Thyroid gland (tissue), 4 donors: ENCODE results near the gene C19orf53. TPM values are rescaled to one million over a fixed set of nuclear protein-coding genes. Genes with fewer than 3 reads are reported as not detected.
A peak's percentile ranks its signal among the peaks of the same experiment; 100 is the strongest.
"Not testable (repeated sequence)": the region's sequence is repeated elsewhere in the genome, so short reads cannot be mapped to it uniquely, and the experiment has no call there.

Experiments
- DNase-seq, 2 donors: peaks; one replicate each; pipeline ENCODE4 v3.0.0-alpha.2; 2019
- H3K27ac ChIP-seq, 3 donors: fragments of 200-600 bp; sonication (generic); 1 replicate in 2 of 3; 2 replicates in 1 of 3; pipeline ENCODE4 v1.5.1; 2016 to 2019; ENCODE audit warnings: mild to moderate bottlenecking in 1 of 3, moderate library complexity in 1 of 3
- H3K27me3 ChIP-seq: fragments of 200-600 bp; sonication (generic); one replicate; pipeline ENCODE4 v1.5.1; 2019
- H3K36me3 ChIP-seq, 2 donors: fragments of 200-600 bp; sonication (generic); one replicate each; pipeline ENCODE4 v1.5.1; 2016 to 2019
- H3K4me1 ChIP-seq, 2 donors: fragments of 200-600 bp; sonication (generic); one replicate each; pipeline ENCODE4 v1.5.1; 2017 to 2019
- H3K4me3 ChIP-seq, 3 donors: fragments of 200-600 bp; sonication (generic); replicated peaks in 1 of 3; 1 replicate in 2 of 3; 2 replicates in 1 of 3; pipeline ENCODE4 v1.5.1; 2016; ENCODE audit warnings: mild to moderate bottlenecking in 1 of 3
- H3K9me3 ChIP-seq: fragments of 200-600 bp; sonication (generic); one replicate; pipeline ENCODE4 v1.5.1; 2017
- POLR2A ChIP-seq, 2 donors: fragments of 450-650 bp; IDR thresholded peaks; one replicate each; pipeline ENCODE4 v1.6.1; 2017; ENCODE audit warnings: antibody characterized with exemption in 2 of 2, mild to moderate bottlenecking in 2 of 2, moderate library complexity in 1 of 2
- WGBS, 2 donors: methylation state at CpG; one replicate each; pipeline ENCODE4 v1.1.5; 2017; 5-methylcytosine and 5-hydroxymethylcytosine counted together
- intact Hi-C: fragments of 100-400 bp; cut with DNase I; formaldehyde crosslinking; loops from one replicate; pipeline ENCODE4 v1.15.1; 2023
- total RNA-seq, 4 donors: library from RNA; depleted of rRNA; stranded (reverse); fragments of >200 nt; gene quantifications; one replicate each; pipeline ENCODE4 v1.2.3, GENCODE V29; 2016
- TF ChIP-seq, protein P1 (sequence below), 6 experiments: fragments of 200-600 bp in 3 of 6; fragments of 450-650 bp in 3 of 6; sonication (generic) in 3 of 6; IDR thresholded peaks; one replicate each; pipeline ENCODE4 v1.5.1; 2016 to 2019; ENCODE audit warnings: antibody characterized with exemption in 6 of 6, mild to moderate bottlenecking in 2 of 6, inconsistent platforms in 1 of 6, moderate library complexity in 1 of 6

C19orf53 gene
- total RNA-seq, 4 donors from 2014 or later: 50.2 to 191 (median 139) TPM

DNA sequence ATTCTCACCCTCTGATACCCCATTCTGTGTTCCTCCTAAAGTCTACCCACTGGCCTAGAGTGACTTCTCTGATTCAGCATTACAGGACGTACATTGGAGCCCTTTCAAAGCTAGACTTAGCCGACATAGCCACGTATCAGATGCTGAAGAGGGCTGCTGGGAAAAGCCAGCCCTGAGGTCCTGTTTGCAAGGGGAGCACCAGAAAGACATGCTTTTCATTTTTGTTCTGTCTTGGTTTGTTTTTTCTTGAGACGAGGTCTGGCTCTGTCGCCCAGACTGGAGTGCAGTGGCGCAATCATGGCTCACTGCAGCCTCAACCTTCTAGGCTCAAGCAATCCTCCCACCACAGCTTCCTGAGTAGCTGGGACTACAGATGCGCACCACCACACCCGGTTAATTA is 14.7 kb downstream of the C19orf53 start:
- H3K27me3 ChIP-seq: no peaks in the 10 kb centered on the region
- H3K4me3 ChIP-seq: no peak overlapping the region
- H3K4me1 ChIP-seq: peaks cover 0 to 19% of the 10 kb centered on the region in 2 donors
- no peak for TF ChIP-seq POLR2A (IDR thresholded peaks at IDR 0.05)
- TF ChIP-seq, protein P1, sequence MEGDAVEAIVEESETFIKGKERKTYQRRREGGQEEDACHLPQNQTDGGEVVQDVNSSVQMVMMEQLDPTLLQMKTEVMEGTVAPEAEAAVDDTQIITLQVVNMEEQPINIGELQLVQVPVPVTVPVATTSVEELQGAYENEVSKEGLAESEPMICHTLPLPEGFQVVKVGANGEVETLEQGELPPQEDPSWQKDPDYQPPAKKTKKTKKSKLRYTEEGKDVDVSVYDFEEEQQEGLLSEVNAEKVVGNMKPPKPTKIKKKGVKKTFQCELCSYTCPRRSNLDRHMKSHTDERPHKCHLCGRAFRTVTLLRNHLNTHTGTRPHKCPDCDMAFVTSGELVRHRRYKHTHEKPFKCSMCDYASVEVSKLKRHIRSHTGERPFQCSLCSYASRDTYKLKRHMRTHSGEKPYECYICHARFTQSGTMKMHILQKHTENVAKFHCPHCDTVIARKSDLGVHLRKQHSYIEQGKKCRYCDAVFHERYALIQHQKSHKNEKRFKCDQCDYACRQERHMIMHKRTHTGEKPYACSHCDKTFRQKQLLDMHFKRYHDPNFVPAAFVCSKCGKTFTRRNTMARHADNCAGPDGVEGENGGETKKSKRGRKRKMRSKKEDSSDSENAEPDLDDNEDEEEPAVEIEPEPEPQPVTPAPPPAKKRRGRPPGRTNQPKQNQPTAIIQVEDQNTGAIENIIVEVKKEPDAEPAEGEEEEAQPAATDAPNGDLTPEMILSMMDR (IDR thresholded peaks at IDR 0.05): no peak
- peak overlapping the region in 2 of 3 donors; percentile 12 to 73 for H3K27ac ChIP-seq
- no peaks in the 10 kb centered on the region for H3K36me3 ChIP-seq
- no peak for DNase-seq
- H3K9me3 ChIP-seq: no peaks in the 10 kb centered on the region
- intact Hi-C loops: no loop called here
- 47 to 51% methylated on average over 8 of the region's 8 CpGs for WGBS, 2 donors

DNA sequence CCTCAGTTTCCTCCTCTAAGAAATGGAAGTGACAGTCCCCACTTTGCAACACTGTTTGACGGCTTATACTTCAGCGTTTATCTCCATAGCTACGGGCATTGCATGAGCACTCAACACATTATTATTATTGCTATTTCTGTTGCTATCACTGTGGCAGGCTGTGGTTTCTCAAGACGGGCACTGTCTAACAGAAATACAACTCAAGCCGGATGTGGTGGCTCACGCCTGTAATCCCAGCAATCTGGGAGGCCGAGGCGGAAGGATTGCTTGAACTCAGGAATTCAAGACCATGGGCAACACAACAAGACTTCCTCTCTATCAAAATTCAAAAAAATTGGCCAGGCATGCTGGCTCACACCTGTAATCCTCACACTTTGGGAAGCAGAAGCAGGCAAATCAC is 16.1 kb downstream of the C19orf53 start:
- Histone ChIP-seq H3K36me3 (no peaks in the 10 kb centered on the region), H3K27ac (no peak overlapping the region), H3K4me3 (no peak overlapping the region), H3K4me1 (peaks cover 0 to 11% of the 10 kb centered on the region in 2 donors), H3K9me3 (no peaks in the 10 kb centered on the region), H3K27me3 (no peaks in the 10 kb centered on the region)
- intact Hi-C loops: no loop called here
- WGBS, 2 donors: 81 to 82% methylated on average over 8 of the region's 8 CpGs
- TF ChIP-seq, protein P1 (IDR thresholded peaks at IDR 0.05): no peak
- TF ChIP-seq POLR2A (IDR thresholded peaks at IDR 0.05): no peak
- DNase-seq: no peak

GRCh38 chr19:13793317-13793716 is 19.1 kb downstream of the C19orf53 start:
- H3K4me1 ChIP-seq: peaks cover 21 to 25% of the 10 kb centered on the region in 2 donors
- intact Hi-C loops: not testable (repeated sequence)

DNA sequence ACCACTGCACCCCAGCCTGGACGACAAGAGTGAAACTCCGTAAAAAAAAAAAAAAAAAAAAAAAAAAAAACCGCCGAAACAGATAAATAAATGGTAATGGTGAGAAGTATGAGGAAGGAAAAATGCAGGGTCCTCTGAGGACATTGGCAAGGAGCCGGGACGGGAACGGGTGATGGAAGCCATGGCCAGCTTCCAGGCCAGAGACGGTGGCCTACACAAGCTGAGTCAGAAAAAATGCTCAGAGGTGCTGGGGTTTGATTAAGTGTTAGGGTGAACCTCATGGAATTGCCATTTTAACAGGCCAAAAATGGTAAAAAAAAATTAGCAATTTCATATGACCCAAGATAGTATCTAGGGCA is 20.1 kb downstream of the C19orf53 start:
- peak overlapping the region; percentile 33 to 62 (median 50) for H3K4me3 ChIP-seq
- H3K9me3 ChIP-seq: no peaks in the 10 kb centered on the region
- intact Hi-C loops: no loop called here
- H3K27me3 ChIP-seq: no peaks in the 10 kb centered on the region
- 1 to 17% methylated on average over 8 of the region's 8 CpGs for WGBS, 2 donors
- DNase-seq: peak; percentile 80 to 83
- H3K4me1 ChIP-seq: peaks cover 21 to 25% of the 10 kb centered on the region in 2 donors
- no peaks in the 10 kb centered on the region for H3K36me3 ChIP-seq
- peak overlapping the region; percentile 79 to 97 (median 80) for H3K27ac ChIP-seq
- TF ChIP-seq, protein P1 (IDR thresholded peaks at IDR 0.05): no peak
- TF ChIP-seq POLR2A (IDR thresholded peaks at IDR 0.05): no peak

More at GRCh38 chr19:13793317-13793716, 19.1 kb downstream of the C19orf53 start:
- H3K9me3 ChIP-seq, H3K36me3 ChIP-seq, H3K4me3 ChIP-seq, H3K27me3 ChIP-seq, DNase-seq: not testable (repeated sequence)
- WGBS, 2 donors: 84 to 90% methylated on average over 9 of the region's 9 CpGs
- H3K27ac ChIP-seq: peak overlapping the region in 1 of 3 donors; percentile 64

- H3K4me3 ChIP-seq: peak within 1 kb of the TSS; percentile 33 to 62 (median 50)
- 5% methylated on average over 8 to 17 of the region's 71 CpGs for WGBS, 2 donors
- intact Hi-C loops: loop anchor here (5.0 kb wide), 1 partner anchor 47 kb away; no protein-coding TSS in a partner anchor
- DNase-seq: peak; percentile 100
- no peaks in the 10 kb centered on the region for H3K36me3 ChIP-seq
- no peaks in the 10 kb centered on the region for H3K9me3 ChIP-seq
- TF ChIP-seq, protein P1 (IDR thresholded peaks at IDR 0.05): no peak
- TF ChIP-seq POLR2A (IDR thresholded peaks at IDR 0.05): peak; percentile 61 to 74
- no peaks in the 10 kb centered on the region for H3K27me3 ChIP-seq
- peak within 1 kb of the TSS; percentile 86 to 97 (median 87) for H3K27ac ChIP-seq
- H3K4me1 ChIP-seq: peaks cover 21 to 25% of the 10 kb centered on the region in 2 donors
These were observed 20.7 kb downstream of the C19orf53 start, which contains the start of gene ZSWIM4 for GRCh38 chr19:13794757-13795589. Gene ZSWIM4, plus strand, starts transcription at chr19:13795443. Its CDS starts 206 bp downstream, at chr19:13795649.
